HepG2 (cell line): Measurements from ENCODE around the gene TRAPPC3. TPM values are rescaled to one million over a fixed set of nuclear protein-coding genes. Genes with fewer than 3 reads are reported as not detected.

Experiments
- ATAC-seq: fragments of 200-7000 bp; cut with Tn5 transposase; 3 replicates; pipeline ENCODE4 v1.9.1; 2020; ENCODE audit warnings: mild to moderate bottlenecking, moderate library complexity
- BruUV-seq: library from RNA; stranded (reverse); fragments of 400-500 nt; replicated peaks from 2 replicates; lab custom pipeline; 2021; lab: Mats Ljungman, UMichigan
- CTCF ChIA-PET: fragments of 300-600 bp; formaldehyde crosslinking; extraction: SDS; loops from one replicate; lab custom pipeline; 2021; ENCODE audit warnings: low total read pairs, inconsistent platforms, low intra/inter-chr PET ratio; lab: Yijun Ruan, JAX
- POLR2A ChIA-PET: fragments of 350-600 bp; sonication (Branson Sonifier 250); formaldehyde crosslinking; loops from one replicate; lab custom pipeline; 2020; ENCODE audit warnings: antibody characterized with exemption, inconsistent platforms; lab: Yijun Ruan, JAX
- DNase-seq: peaks from one replicate; pipeline ENCODE4 v3.0.0-alpha.2; 2015; ENCODE audit warnings: low spot score
- FAIRE-seq: peaks from 3 replicates; lab custom pipeline; 2011; peaks lifted over from hg19 to GRCh38; lab: Jason Lieb, UNC
- H2AFZ ChIP-seq: one replicate; pipeline ENCODE4 v1.6.1; 2011; ENCODE audit warnings: low read length, inconsistent platforms
- H3K27ac ChIP-seq: fragments of 300-600 bp; 3 replicates; pipeline ENCODE4 v1.8.0; 2011; ENCODE audit warnings: mixed run types, mild to moderate bottlenecking, mixed read lengths, low read length, inconsistent platforms; ENCODE audit not compliant: insufficient read depth; ENCODE audit errors: extremely low read length
- H3K27me3 ChIP-seq, 2 experiments: fragments of 200-600 bp in 1 of 2; 2 replicates in 1 of 2; 3 replicates in 1 of 2; pipeline versions ENCODE4 v1.6.0 to v1.8.0; 2011; ENCODE audit warnings: low read length in 2 of 2, mild to moderate bottlenecking in 2 of 2, moderate library complexity in 2 of 2, inconsistent platforms in 1 of 2; ENCODE audit not compliant: insufficient read depth in 2 of 2, control insufficient read depth in 1 of 2
- H3K36me3 ChIP-seq, 2 experiments: fragments of 200-600 bp in 1 of 2; replicated peaks in 1 of 2; 2 replicates in 1 of 2; 3 replicates in 1 of 2; pipeline versions ENCODE4 v1.5.1 to v1.8.0; 2011; ENCODE audit warnings: low read length in 2 of 2, inconsistent platforms in 1 of 2; ENCODE audit not compliant: insufficient read depth in 2 of 2, control insufficient read depth in 1 of 2
- H3K4me1 ChIP-seq: 2 replicates; pipeline ENCODE4 v1.5.1; 2012; ENCODE audit warnings: low read length, inconsistent platforms; ENCODE audit not compliant: insufficient read depth
- H3K4me2 ChIP-seq: 2 replicates; pipeline ENCODE4 v1.6.0; 2011; ENCODE audit warnings: low read depth, low read length, inconsistent platforms
- H3K4me3 ChIP-seq, 3 experiments: fragments of 200-600 bp in 1 of 3; sonication (generic), shearing (Covaris generic) in 1 of 3; replicated peaks in 1 of 3; 2 replicates each; pipeline ENCODE4 v1.5.1; 2011 to 2016; ENCODE audit warnings: low read length in 3 of 3, inconsistent platforms in 2 of 3, low read depth in 2 of 3, mild to moderate bottlenecking in 2 of 3, control low read depth in 1 of 3, mixed read lengths in 1 of 3; ENCODE audit not compliant: insufficient read depth in 1 of 3
- H3K79me2 ChIP-seq: one replicate; pipeline ENCODE4 v1.6.1; 2011; ENCODE audit warnings: low read length, inconsistent platforms; ENCODE audit not compliant: insufficient read depth
- H3K9ac ChIP-seq: 2 replicates; pipeline ENCODE4 v1.6.0; 2011; ENCODE audit warnings: mild to moderate bottlenecking, low read depth, low read length, inconsistent platforms; ENCODE audit not compliant: insufficient read depth
- H3K9me3 ChIP-seq: 2 replicates; pipeline ENCODE4 v1.5.1; 2012; ENCODE audit warnings: mild to moderate bottlenecking, low read length
- H4K20me1 ChIP-seq: 2 replicates; pipeline ENCODE4 v1.6.0; 2011; ENCODE audit warnings: inconsistent platforms, mild to moderate bottlenecking, low read length, moderate library complexity; ENCODE audit not compliant: insufficient read depth
- MED8 ChIP-seq: sonication (generic); formaldehyde crosslinking; IDR thresholded peaks from 2 replicates; pipeline ENCODE4 v1.8.1; 2023; ENCODE audit warnings: mild to moderate bottlenecking, missing genetic modification reagents; ENCODE audit not compliant: insufficient replicate concordance
- RBAK ChIP-seq: sonication (generic); formaldehyde crosslinking; IDR thresholded peaks from 2 replicates; pipeline ENCODE4 v1.5.1; 2020; ENCODE audit warnings: mild to moderate bottlenecking, missing genetic modification reagents
- ZNF496 ChIP-seq: sonication (generic); formaldehyde crosslinking; IDR thresholded peaks from 2 replicates; pipeline ENCODE4 v1.8.1; 2023; ENCODE audit warnings: mild to moderate bottlenecking, moderate library complexity, missing genetic modification reagents; ENCODE audit not compliant: insufficient replicate concordance
- ZNF629 ChIP-seq: sonication (generic); formaldehyde crosslinking; conservative IDR thresholded peaks from 2 replicates; pipeline ENCODE4 v1.5.0; 2020; ENCODE audit warnings: missing genetic modification reagents
- WGBS: methylation state at CpG from one replicate; pipeline ENCODE4 v1.1.6; 2017; ENCODE audit warnings: low lambda C conversion rate; 5-methylcytosine and 5-hydroxymethylcytosine counted together
- in situ Hi-C: cut with HindIII; loops from 2 replicates; pipeline ENCODE4 v1.10.0; 2017; ENCODE audit warnings: low pct_unique_long_range_greater_than_20kb; ENCODE audit not compliant: extremely low pct_ligation_motif_present
- intact Hi-C: fragments of 100-400 bp; cut with micrococcal nuclease; formaldehyde crosslinking; loops from one replicate; pipeline ENCODE4 v1.10.0; 2022; ENCODE audit not compliant: unreplicated experiment
- polyA plus RNA-seq, 8 experiments: library from polyadenylated mRNA; depleted of rRNA in 3 of 8; stranded (reverse) in 7 of 8; unstranded in 1 of 8; fragments of >200 nt; fragmentation: Illumina TruSeq in 4 of 8; extraction: Trizol in 4 of 8; gene quantifications; 2 replicates each; pipeline versions ENCODE4 v1.2.1 to v1.2.3, GENCODE V29; 2011 to 2016; ENCODE audit warnings: low read depth in 4 of 8, missing spikeins in 1 of 8, mixed read lengths in 1 of 8; ENCODE audit not compliant: insufficient read depth in 1 of 8
- total RNA-seq, 5 experiments: library from RNA; depleted of rRNA; stranded (reverse); fragments of >200 nt; fragmentation: Illumina TruSeq; extraction: Trizol; gene quantifications; 2 replicates each; pipeline ENCODE4 v1.2.3, GENCODE V29; 2016; ENCODE audit warnings: low read depth in 1 of 5
- TF ChIP-seq, protein P1 (sequence below): sonication (generic); formaldehyde crosslinking; conservative IDR thresholded peaks from 2 replicates; pipeline ENCODE4 v1.4.0; 2020; ENCODE audit warnings: missing genetic modification reagents

TRAPPC3 gene
- total and polyA plus RNA-seq, 2 of the 13 experiments (the other 11 are each of a cell fraction or from before 2014, with no cell fraction given), result 53.7 to 62.4 TPM

DNA sequence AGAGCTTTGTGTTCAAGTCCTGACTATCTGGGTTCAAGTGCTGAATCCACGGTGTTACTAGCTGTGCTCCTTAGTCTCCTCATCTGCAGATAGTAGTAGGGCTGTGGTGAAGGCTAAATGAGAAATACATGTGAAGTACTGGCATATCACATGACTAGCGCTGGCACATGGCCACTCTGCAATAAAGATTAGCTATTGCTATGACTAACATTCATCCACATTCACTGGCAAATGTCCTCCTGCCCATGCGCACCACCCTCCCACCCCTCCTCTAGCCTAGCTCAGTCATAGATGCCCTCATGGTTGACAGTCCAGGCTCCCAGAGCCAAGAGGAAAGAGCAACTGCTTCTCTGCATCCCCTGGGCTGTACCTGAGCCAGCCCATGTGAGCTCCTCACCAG, 15.8 kb downstream of the TRAPPC3 start (continued):
- TF ChIP-seq RBAK (CRISPR knock-in tag), result no peak
- TF ChIP-seq, protein P1, sequence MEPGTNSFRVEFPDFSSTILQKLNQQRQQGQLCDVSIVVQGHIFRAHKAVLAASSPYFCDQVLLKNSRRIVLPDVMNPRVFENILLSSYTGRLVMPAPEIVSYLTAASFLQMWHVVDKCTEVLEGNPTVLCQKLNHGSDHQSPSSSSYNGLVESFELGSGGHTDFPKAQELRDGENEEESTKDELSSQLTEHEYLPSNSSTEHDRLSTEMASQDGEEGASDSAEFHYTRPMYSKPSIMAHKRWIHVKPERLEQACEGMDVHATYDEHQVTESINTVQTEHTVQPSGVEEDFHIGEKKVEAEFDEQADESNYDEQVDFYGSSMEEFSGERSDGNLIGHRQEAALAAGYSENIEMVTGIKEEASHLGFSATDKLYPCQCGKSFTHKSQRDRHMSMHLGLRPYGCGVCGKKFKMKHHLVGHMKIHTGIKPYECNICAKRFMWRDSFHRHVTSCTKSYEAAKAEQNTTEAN (CRISPR knock-in tag), result no peak
- TF ChIP-seq, all 625 proteins: peak for 0

DNA sequence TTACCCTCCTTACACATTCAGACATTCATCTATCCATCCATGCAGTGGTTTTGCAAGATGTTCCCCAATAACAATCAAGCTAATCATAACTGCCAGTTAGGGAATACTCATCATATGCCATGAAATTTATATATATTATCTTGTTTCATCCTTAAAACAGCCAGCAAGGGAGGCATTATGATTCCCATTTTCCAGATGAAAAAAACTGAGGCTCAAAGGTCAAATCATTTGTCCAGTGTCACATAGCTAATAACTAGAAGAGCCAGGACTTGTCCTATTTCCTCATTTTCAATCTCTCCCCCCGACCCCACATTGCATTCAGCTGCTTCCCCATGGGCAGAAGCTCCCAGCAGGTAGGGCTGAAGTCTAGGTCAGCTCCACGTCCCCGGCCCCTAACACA, 17.3 kb downstream of the TRAPPC3 start:
- 39% methylated on average over 3 of the region's 3 CpGs for WGBS
- H3K27me3 ChIP-seq, result no peaks in the 10 kb centered on the region; a peak in 1 of 5 replicates
- DNase-seq (no peak), ATAC-seq (no peak), FAIRE-seq (no peak)
- H3K4me3 ChIP-seq, result no peak overlapping the region
- intact Hi-C loops, result no loop called here
- H3K79me2 ChIP-seq, result no peaks in the 10 kb centered on the region
- H3K4me2 ChIP-seq, result no peak overlapping the region
- POLR2A ChIA-PET, result interaction anchor here (0.5 kb wide), 1 partner anchor 162 kb away, joined by 3 read pairs; no protein-coding TSS in a partner anchor
- H3K27ac ChIP-seq, result no peak overlapping the region
- peak; percentile 64 for TF ChIP-seq ZNF629 (CRISPR knock-in tag)
- TF ChIP-seq MED8 (CRISPR knock-in tag), result no peak
- no peak overlapping the region for H3K9ac ChIP-seq
- in situ Hi-C loops, result loop anchor here (5.0 kb wide), 1 partner anchor 35 kb away; no protein-coding TSS in a partner anchor
- H3K36me3 ChIP-seq, result peaks cover 5 to 10% of the 10 kb centered on the region in 2 experiments; a peak in 1 of 5 replicates
- H3K4me1 ChIP-seq, result peaks cover 34% of the 10 kb centered on the region
- H3K9me3 ChIP-seq, result no peaks in the 10 kb centered on the region
- H2AFZ ChIP-seq, result no peak overlapping the region
- CTCF ChIA-PET, result interaction anchor here (4.5 kb wide), 1 partner anchor 33 kb away, joined by 104 read pairs; no protein-coding TSS in a partner anchor
- no peaks in the 10 kb centered on the region for H4K20me1 ChIP-seq
- BruUV-seq, result no TSS peak

DNA sequence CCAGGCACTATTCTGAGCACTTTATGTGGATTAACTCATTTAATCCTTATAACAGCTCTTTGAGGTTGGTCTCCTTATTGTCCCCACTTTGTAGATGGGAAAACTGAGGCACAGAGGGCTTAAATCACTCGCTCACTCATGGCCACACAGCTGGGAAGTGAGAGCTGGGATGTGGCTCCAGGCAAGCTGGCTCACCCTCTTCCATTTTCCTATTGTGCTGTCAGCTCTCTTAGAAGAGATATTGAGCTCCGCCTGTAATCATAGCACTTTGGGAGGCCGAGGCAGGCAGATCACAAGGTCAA, 20.4 kb downstream of the TRAPPC3 start:
- CTCF ChIA-PET, result no interaction called here
- no TSS peak for BruUV-seq

More for the DNA sequence above, 20.4 kb downstream of the TRAPPC3 start:
- FAIRE-seq (no peak), ATAC-seq (no peak), DNase-seq (no peak)
- Histone ChIP-seq H3K4me1 (peaks cover 41% of the 10 kb centered on the region), H3K9ac (no peak overlapping the region), H3K27me3 (peaks cover 7 to 20% of the 10 kb centered on the region in 2 experiments; a peak in 4 of 5 replicates), H3K79me2 (no peaks in the 10 kb centered on the region), H2AFZ (no peak overlapping the region), H3K27ac (no peak overlapping the region), H3K4me2 (no peak overlapping the region), H4K20me1 (no peaks in the 10 kb centered on the region), H3K9me3 (no peaks in the 10 kb centered on the region), H3K36me3 (no peaks in the 10 kb centered on the region), H3K4me3 (no peak overlapping the region)
- TF ChIP-seq ZNF629 (CRISPR knock-in tag) (peak; percentile 81), ZNF496 (CRISPR knock-in tag) (no peak)
- WGBS, result 70% methylated on average over 2 of the region's 3 CpGs
- in situ Hi-C loops (no loop called here), intact Hi-C loops (no loop called here)
- POLR2A ChIA-PET, result no interaction called here
